ENCODE data around the gene SH3BP4.

SH3BP4 gene

GRCh38 chr2:235032949-235033348 is 81.1 kb downstream of the SH3BP4 start:
- H3K36me3 ChIP-seq (replicated peaks; ENCODE audit: low read depth, low read length), result no peaks in the 10 kb centered on the region

GRCh38 chr2:235034265-235035118 is 82.7 kb downstream of the SH3BP4 start:
- Histone ChIP-seq H3K27ac (ENCODE audit: low read length) (no peak overlapping the region), H3K9ac (ENCODE audit: low read length) (no peak overlapping the region), H3K9me3 (ENCODE audit: insufficient read depth, low read length) (no peaks in the 10 kb centered on the region), H3K36me3 (replicated peaks; ENCODE audit: low read depth, low read length) (no peaks in the 10 kb centered on the region), H3K4me3 (ENCODE audit: low read length) (no peak overlapping the region), H3K79me2 (ENCODE audit: low read length) (no peaks in the 10 kb centered on the region), H3K27me3 (ENCODE audit: low read depth, low read length) (no peaks in the 10 kb centered on the region), H3K4me1 (ENCODE audit: low read length) (no peaks in the 10 kb centered on the region), H3K4me2 (ENCODE audit: low read length) (no peak overlapping the region), H2AFZ (ENCODE audit: low read depth, low read length) (no peak overlapping the region), H4K20me1 (ENCODE audit: insufficient read depth, low read length) (no peaks in the 10 kb centered on the region)
- TF ChIP-seq EZH2phosphoT487 (IDR thresholded peaks at IDR 0.05; ENCODE audit: low read depth) (no peak), CTCF (IDR thresholded peaks at IDR 0.05; ENCODE audit: low read depth, low read length) (no peak)

More at GRCh38 chr2:235032949-235033348, 81.1 kb downstream of the SH3BP4 start:
- no peak for TF ChIP-seq EZH2phosphoT487 (IDR thresholded peaks at IDR 0.05; ENCODE audit: low read depth)
- no peak for TF ChIP-seq CTCF (IDR thresholded peaks at IDR 0.05; ENCODE audit: low read depth, low read length)
- Histone ChIP-seq H3K27me3 (ENCODE audit: low read depth, low read length) (no peaks in the 10 kb centered on the region), H3K79me2 (ENCODE audit: low read length) (no peaks in the 10 kb centered on the region), H3K9ac (ENCODE audit: low read length) (no peak overlapping the region), H3K9me3 (ENCODE audit: insufficient read depth, low read length) (no peaks in the 10 kb centered on the region), H3K4me2 (ENCODE audit: low read length) (no peak overlapping the region), H4K20me1 (ENCODE audit: insufficient read depth, low read length) (no peaks in the 10 kb centered on the region), H3K27ac (ENCODE audit: low read length) (no peak overlapping the region), H3K4me3 (ENCODE audit: low read length) (no peak overlapping the region), H2AFZ (ENCODE audit: low read depth, low read length) (no peak overlapping the region), H3K4me1 (ENCODE audit: low read length) (no peaks in the 10 kb centered on the region)

- Histone ChIP-seq H2AFZ (ENCODE audit: low read depth, low read length) (no peak overlapping the region), H3K27me3 (ENCODE audit: low read depth, low read length) (no peaks in the 10 kb centered on the region), H3K79me2 (ENCODE audit: low read length) (no peaks in the 10 kb centered on the region), H4K20me1 (ENCODE audit: insufficient read depth, low read length) (no peaks in the 10 kb centered on the region), H3K9ac (ENCODE audit: low read length) (no peak overlapping the region), H3K4me2 (ENCODE audit: low read length) (no peak overlapping the region), H3K4me1 (ENCODE audit: low read length) (no peaks in the 10 kb centered on the region), H3K36me3 (replicated peaks; ENCODE audit: low read depth, low read length) (no peaks in the 10 kb centered on the region), H3K9me3 (ENCODE audit: insufficient read depth, low read length) (no peaks in the 10 kb centered on the region), H3K4me3 (ENCODE audit: low read length) (no peak overlapping the region), H3K27ac (ENCODE audit: low read length) (no peak overlapping the region)
- no peak for TF ChIP-seq EZH2phosphoT487 (IDR thresholded peaks at IDR 0.05; ENCODE audit: low read depth)
- no peak for TF ChIP-seq CTCF (IDR thresholded peaks at IDR 0.05; ENCODE audit: low read depth, low read length)
Measured at GRCh38 chr2:235037604-235038166, 85.9 kb downstream of the SH3BP4 start.

- no peak overlapping the region for H3K27ac ChIP-seq (ENCODE audit: low read length)
- no peak overlapping the region for H3K9ac ChIP-seq (ENCODE audit: low read length)
- TF ChIP-seq CTCF (IDR thresholded peaks at IDR 0.05; ENCODE audit: low read depth, low read length) (no peak), EZH2phosphoT487 (IDR thresholded peaks at IDR 0.05; ENCODE audit: low read depth) (no peak)
- no peaks in the 10 kb centered on the region for H3K9me3 ChIP-seq (ENCODE audit: insufficient read depth, low read length)
- no peak overlapping the region for H2AFZ ChIP-seq (ENCODE audit: low read depth, low read length)
- H3K79me2 ChIP-seq (ENCODE audit: low read length), result no peaks in the 10 kb centered on the region
- H4K20me1 ChIP-seq (ENCODE audit: insufficient read depth, low read length), result no peaks in the 10 kb centered on the region
- no peaks in the 10 kb centered on the region for H3K27me3 ChIP-seq (ENCODE audit: low read depth, low read length)
- no peak overlapping the region for H3K4me3 ChIP-seq (ENCODE audit: low read length)
- H3K4me1 ChIP-seq (ENCODE audit: low read length), result no peaks in the 10 kb centered on the region
- H3K4me2 ChIP-seq (ENCODE audit: low read length), result no peak overlapping the region
- no peaks in the 10 kb centered on the region for H3K36me3 ChIP-seq (replicated peaks; ENCODE audit: low read depth, low read length)
Measured at GRCh38 chr2:235041221-235041917, 89.6 kb downstream of the SH3BP4 start.
